Dermis microvascular lymphatic vessel endothelial cell (primary cell): Measurements from ENCODE around the gene PCDHB14. TPM values are rescaled to one million over a fixed set of nuclear protein-coding genes. Genes with fewer than 3 reads are reported as not detected.
"Not testable (repeated sequence)": the region's sequence is repeated elsewhere in the genome, so short reads cannot be mapped to it uniquely, and the experiment has no call there.

Experiments used
- DNase-seq, 2 donors: peaks; one replicate each; pipeline versions ENCODE4 v3.0.0 to v3.0.0-alpha.2; 2010; ENCODE audit warnings: low read depth in 2 of 2
- total RNA-seq: library from RNA; depleted of rRNA; stranded (reverse); fragments of >200 nt; gene quantifications from 2 replicates; pipeline ENCODE4 v1.2.1, GENCODE V29; 2014

PCDHB14 gene
- total RNA-seq, 1 donor from 2014 or later = 0.51 TPM

GRCh38 chr5:141210281-141210680 is 12.9 kb upstream of the PCDHB14 start:
- not testable (repeated sequence) for DNase-seq

GRCh38 chr5:141210849-141211248 is 12.3 kb upstream of the PCDHB14 start:
- DNase-seq = not testable (repeated sequence)

GRCh38 chr5:141213656-141214339 is 9.3 kb upstream of the PCDHB14 start, which contains the start of gene PCDHB13:
PCDHB13 (plus strand) TSS chr5:141213919; CDS start chr5:141214124, 205 bp downstream.
- peak; percentile 57 to 73 for DNase-seq

- DNase-seq = not testable (repeated sequence)
Observed at GRCh38 chr5:141214583-141214982, 8.6 kb upstream of the PCDHB14 start.

- not testable (repeated sequence) for DNase-seq
Observed at GRCh38 chr5:141215504-141215903, 7.6 kb upstream of the PCDHB14 start.

GRCh38 chr5:141216035-141216434 is 7.1 kb upstream of the PCDHB14 start:
- not testable (repeated sequence) for DNase-seq

GRCh38 chr5:141224844-141225243 is 1.7 kb downstream of the PCDHB14 start:
- DNase-seq = not testable (repeated sequence)

GRCh38 chr5:141225421-141225820 is 2.3 kb downstream of the PCDHB14 start:
- not testable (repeated sequence) for DNase-seq

GRCh38 chr5:141234109-141234667 is 11.0 kb downstream of the PCDHB14 start:
- peak; percentile 4 to 17 for DNase-seq

GRCh38 chr5:141235922-141236321 is 12.8 kb downstream of the PCDHB14 start:
- DNase-seq = not testable (repeated sequence)

- no peak for DNase-seq
Observed at GRCh38 chr5:141236516-141237313, 13.6 kb downstream of the PCDHB14 start.

GRCh38 chr5:141241496-141241895 is 18.4 kb downstream of the PCDHB14 start:
- no peak for DNase-seq

GRCh38 chr5:141245250-141245717 is 22.1 kb downstream of the PCDHB14 start, which contains the start of gene PCDHB15:
PCDHB15 (plus strand) TSS chr5:141245395; CDS start chr5:141245579, 184 bp downstream.
- peak in 1 of 2 donors; percentile 8 for DNase-seq

GRCh38 chr5:141246971-141247370 is 23.8 kb downstream of the PCDHB14 start:
- DNase-seq = not testable (repeated sequence)

- not testable (repeated sequence) for DNase-seq
Observed at GRCh38 chr5:141247434-141247833, 24.3 kb downstream of the PCDHB14 start.

- no peak for DNase-seq
Observed at GRCh38 chr5:141250576-141250975, 27.4 kb downstream of the PCDHB14 start.

GRCh38 chr5:141258464-141258863 is 35.3 kb downstream of the PCDHB14 start:
- DNase-seq = no peak

GRCh38 chr5:141258948-141259347 is 35.8 kb downstream of the PCDHB14 start:
- DNase-seq = no peak

- DNase-seq = peak in 1 of 2 donors; percentile 7
Observed at GRCh38 chr5:141260458-141261237, 37.5 kb downstream of the PCDHB14 start.

- no peak for DNase-seq
Observed at GRCh38 chr5:141261238-141261546, 38.0 kb downstream of the PCDHB14 start.

GRCh38 chr5:141269195-141269594 is 46.1 kb downstream of the PCDHB14 start:
- DNase-seq = no peak
